ENCODE measurements around the gene NOL3. TPM values are rescaled to one million over a fixed set of nuclear protein-coding genes. Genes with fewer than 3 reads are reported as not detected.
A peak's percentile ranks its signal among the peaks of the same experiment; 100 is the strongest.

The NOL3 gene
- total and polyA plus RNA-seq, 9 of the 15 experiments (the other 6 are each of a cell fraction or from before 2014, with no cell fraction given), result 0.45 to 14.0 (median 5.4) TPM

DNA sequence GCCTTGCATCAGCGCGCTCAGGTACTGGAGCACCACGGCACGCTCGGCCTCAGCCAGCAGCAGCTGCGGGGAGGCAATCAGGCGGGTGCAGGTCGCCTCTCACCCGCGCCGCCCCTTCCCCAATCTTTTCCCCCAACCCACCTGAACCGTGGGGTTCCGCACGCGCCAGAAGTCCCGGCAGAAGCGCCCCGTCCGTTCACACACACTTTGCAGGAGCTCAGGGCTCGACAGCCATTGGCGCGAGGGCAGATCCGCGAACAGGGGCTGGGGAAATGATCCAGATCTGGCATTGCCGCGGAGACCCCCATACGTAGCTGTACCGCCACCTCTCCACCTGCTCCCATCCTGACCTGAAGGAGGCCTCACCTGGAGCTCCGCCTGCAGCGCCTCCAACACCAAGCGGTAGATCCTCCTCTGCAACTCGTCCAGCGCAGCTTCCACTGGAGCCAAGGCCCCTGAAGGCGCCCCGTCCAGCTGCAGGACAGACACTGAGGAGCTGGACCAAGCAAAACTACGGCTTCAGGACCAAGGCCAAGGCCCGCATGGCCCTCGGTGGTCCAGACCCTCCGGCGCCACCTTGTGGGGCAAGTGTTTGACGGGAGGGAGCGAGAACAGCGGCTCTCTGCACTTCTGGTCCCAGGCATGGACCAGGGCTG lies 14.8 kb downstream of the NOL3 start (continued):
- TF ChIP-seq, protein P1, sequence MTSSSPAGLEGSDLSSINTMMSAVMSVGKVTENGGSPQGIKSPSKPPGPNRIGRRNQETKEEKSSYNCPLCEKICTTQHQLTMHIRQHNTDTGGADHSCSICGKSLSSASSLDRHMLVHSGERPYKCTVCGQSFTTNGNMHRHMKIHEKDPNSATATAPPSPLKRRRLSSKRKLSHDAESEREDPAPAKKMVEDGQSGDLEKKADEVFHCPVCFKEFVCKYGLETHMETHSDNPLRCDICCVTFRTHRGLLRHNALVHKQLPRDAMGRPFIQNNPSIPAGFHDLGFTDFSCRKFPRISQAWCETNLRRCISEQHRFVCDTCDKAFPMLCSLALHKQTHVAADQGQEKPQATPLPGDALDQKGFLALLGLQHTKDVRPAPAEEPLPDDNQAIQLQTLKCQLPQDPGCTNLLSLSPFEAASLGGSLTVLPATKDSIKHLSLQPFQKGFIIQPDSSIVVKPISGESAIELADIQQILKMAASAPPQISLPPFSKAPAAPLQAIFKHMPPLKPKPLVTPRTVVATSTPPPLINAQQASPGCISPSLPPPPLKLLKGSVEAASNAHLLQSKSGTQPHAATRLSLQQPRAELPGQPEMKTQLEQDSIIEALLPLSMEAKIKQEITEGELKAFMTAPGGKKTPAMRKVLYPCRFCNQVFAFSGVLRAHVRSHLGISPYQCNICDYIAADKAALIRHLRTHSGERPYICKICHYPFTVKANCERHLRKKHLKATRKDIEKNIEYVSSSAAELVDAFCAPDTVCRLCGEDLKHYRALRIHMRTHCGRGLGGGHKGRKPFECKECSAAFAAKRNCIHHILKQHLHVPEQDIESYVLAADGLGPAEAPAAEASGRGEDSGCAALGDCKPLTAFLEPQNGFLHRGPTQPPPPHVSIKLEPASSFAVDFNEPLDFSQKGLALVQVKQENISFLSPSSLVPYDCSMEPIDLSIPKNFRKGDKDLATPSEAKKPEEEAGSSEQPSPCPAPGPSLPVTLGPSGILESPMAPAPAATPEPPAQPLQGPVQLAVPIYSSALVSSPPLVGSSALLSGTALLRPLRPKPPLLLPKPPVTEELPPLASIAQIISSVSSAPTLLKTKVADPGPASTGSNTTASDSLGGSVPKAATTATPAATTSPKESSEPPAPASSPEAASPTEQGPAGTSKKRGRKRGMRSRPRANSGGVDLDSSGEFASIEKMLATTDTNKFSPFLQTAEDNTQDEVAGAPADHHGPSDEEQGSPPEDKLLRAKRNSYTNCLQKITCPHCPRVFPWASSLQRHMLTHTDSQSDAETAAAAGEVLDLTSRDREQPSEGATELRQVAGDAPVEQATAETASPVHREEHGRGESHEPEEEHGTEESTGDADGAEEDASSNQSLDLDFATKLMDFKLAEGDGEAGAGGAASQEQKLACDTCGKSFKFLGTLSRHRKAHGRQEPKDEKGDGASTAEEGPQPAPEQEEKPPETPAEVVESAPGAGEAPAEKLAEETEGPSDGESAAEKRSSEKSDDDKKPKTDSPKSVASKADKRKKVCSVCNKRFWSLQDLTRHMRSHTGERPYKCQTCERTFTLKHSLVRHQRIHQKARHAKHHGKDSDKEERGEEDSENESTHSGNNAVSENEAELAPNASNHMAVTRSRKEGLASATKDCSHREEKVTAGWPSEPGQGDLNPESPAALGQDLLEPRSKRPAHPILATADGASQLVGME (CRISPR knock-in tag; IDR thresholded peaks at IDR 0.05), result no peak
- TF ChIP-seq, protein P2, sequence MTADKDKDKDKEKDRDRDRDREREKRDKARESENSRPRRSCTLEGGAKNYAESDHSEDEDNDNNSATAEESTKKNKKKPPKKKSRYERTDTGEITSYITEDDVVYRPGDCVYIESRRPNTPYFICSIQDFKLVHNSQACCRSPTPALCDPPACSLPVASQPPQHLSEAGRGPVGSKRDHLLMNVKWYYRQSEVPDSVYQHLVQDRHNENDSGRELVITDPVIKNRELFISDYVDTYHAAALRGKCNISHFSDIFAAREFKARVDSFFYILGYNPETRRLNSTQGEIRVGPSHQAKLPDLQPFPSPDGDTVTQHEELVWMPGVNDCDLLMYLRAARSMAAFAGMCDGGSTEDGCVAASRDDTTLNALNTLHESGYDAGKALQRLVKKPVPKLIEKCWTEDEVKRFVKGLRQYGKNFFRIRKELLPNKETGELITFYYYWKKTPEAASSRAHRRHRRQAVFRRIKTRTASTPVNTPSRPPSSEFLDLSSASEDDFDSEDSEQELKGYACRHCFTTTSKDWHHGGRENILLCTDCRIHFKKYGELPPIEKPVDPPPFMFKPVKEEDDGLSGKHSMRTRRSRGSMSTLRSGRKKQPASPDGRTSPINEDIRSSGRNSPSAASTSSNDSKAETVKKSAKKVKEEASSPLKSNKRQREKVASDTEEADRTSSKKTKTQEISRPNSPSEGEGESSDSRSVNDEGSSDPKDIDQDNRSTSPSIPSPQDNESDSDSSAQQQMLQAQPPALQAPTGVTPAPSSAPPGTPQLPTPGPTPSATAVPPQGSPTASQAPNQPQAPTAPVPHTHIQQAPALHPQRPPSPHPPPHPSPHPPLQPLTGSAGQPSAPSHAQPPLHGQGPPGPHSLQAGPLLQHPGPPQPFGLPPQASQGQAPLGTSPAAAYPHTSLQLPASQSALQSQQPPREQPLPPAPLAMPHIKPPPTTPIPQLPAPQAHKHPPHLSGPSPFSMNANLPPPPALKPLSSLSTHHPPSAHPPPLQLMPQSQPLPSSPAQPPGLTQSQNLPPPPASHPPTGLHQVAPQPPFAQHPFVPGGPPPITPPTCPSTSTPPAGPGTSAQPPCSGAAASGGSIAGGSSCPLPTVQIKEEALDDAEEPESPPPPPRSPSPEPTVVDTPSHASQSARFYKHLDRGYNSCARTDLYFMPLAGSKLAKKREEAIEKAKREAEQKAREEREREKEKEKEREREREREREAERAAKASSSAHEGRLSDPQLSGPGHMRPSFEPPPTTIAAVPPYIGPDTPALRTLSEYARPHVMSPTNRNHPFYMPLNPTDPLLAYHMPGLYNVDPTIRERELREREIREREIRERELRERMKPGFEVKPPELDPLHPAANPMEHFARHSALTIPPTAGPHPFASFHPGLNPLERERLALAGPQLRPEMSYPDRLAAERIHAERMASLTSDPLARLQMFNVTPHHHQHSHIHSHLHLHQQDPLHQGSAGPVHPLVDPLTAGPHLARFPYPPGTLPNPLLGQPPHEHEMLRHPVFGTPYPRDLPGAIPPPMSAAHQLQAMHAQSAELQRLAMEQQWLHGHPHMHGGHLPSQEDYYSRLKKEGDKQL (CRISPR knock-in tag; IDR thresholded peaks at IDR 0.05; ENCODE audit: borderline replicate concordance), result peak; percentile 86; the same call in 1 of the 2 replicates
- TF ChIP-seq ARNT (IDR thresholded peaks at IDR 0.05), result no peak
- peak; percentile 53; the same call in 1 of the 2 replicates for TF ChIP-seq TCF3 (CRISPR knock-in tag; IDR thresholded peaks at IDR 0.05)
- TF ChIP-seq SAP30 (IDR thresholded peaks at IDR 0.05; ENCODE audit: borderline replicate concordance, insufficient read depth, low read depth, low read length, poor library complexity, severe bottlenecking), result peak; percentile 87
- TF ChIP-seq, protein P3, sequence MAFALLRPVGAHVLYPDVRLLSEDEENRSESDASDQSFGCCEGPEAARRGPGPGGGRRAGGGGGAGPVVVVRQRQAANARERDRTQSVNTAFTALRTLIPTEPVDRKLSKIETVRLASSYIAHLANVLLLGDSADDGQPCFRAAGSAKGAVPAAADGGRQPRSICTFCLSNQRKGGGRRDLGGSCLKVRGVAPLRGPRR (CRISPR knock-in tag; IDR thresholded peaks at IDR 0.05), result no peak
- TF ChIP-seq SMC3 (conservative IDR thresholded peaks at IDR 0.05; ENCODE audit: insufficient read depth, low read depth, low read length), result peak; percentile 98
- TF ChIP-seq ZNF444 (CRISPR knock-in tag; IDR thresholded peaks at IDR 0.05), result no peak
- TF ChIP-seq SREBF2 (CRISPR knock-in tag; IDR thresholded peaks at IDR 0.05), result no peak
- no peak for TF ChIP-seq ATF1 (CRISPR knock-in tag; IDR thresholded peaks at IDR 0.05)
- no peak; the same call in 1 of the 2 replicates for TF ChIP-seq ATF1 (tag; IDR thresholded peaks at IDR 0.05)
- TF ChIP-seq, protein P4, sequence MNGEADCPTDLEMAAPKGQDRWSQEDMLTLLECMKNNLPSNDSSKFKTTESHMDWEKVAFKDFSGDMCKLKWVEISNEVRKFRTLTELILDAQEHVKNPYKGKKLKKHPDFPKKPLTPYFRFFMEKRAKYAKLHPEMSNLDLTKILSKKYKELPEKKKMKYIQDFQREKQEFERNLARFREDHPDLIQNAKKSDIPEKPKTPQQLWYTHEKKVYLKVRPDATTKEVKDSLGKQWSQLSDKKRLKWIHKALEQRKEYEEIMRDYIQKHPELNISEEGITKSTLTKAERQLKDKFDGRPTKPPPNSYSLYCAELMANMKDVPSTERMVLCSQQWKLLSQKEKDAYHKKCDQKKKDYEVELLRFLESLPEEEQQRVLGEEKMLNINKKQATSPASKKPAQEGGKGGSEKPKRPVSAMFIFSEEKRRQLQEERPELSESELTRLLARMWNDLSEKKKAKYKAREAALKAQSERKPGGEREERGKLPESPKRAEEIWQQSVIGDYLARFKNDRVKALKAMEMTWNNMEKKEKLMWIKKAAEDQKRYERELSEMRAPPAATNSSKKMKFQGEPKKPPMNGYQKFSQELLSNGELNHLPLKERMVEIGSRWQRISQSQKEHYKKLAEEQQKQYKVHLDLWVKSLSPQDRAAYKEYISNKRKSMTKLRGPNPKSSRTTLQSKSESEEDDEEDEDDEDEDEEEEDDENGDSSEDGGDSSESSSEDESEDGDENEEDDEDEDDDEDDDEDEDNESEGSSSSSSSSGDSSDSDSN (IDR thresholded peaks at IDR 0.05; ENCODE audit: borderline replicate concordance in 1 of 2, low read depth in 2 of 2, low read length in 2 of 2), result peak; percentile 44 to 87; a peak in 1 of 4 replicates
